CD8-positive, alpha-beta memory T cell (primary cell): ENCODE data around the gene FZD10. TPM values are rescaled to one million over a fixed set of nuclear protein-coding genes. Genes with fewer than 3 reads are reported as not detected.

Source experiments
- CTCF ChIA-PET: fragments of 350-600 bp; sonication (Branson Sonifier 250); formaldehyde crosslinking; loops from one replicate; lab custom pipeline; 2021; ENCODE audit warnings: antibody characterized with exemption; lab: Charles Lee
- POLR2A ChIA-PET: fragments of 350-600 bp; sonication (Branson Sonifier 250); formaldehyde crosslinking; loops from one replicate; lab custom pipeline; 2021; ENCODE audit warnings: antibody characterized with exemption; lab: Charles Lee
- DNase-seq, 5 donors: peaks; one replicate each; pipeline versions ENCODE4 v3.0.0 to v3.0.0-alpha.2; 2020 to 2022; ENCODE audit warnings: mixed read lengths in 1 of 5
- H3K27ac ChIP-seq: one replicate; pipeline ENCODE4 v1.7.0; 2013; ENCODE audit warnings: low read depth, mild to moderate bottlenecking, low read length, moderate library complexity
- H3K27me3 ChIP-seq: 2 replicates; pipeline ENCODE4 v1.7.0; 2013; ENCODE audit warnings: low read length, mild to moderate bottlenecking; ENCODE audit not compliant: insufficient read depth, poor library complexity, severe bottlenecking
- H3K36me3 ChIP-seq: 2 replicates; pipeline ENCODE4 v1.7.0; 2013; ENCODE audit warnings: mild to moderate bottlenecking, low read length, moderate library complexity; ENCODE audit not compliant: insufficient read depth
- H3K4me1 ChIP-seq: 2 replicates; pipeline ENCODE4 v1.7.0; 2013; ENCODE audit warnings: mild to moderate bottlenecking, low read length, moderate library complexity; ENCODE audit not compliant: insufficient read depth
- H3K4me3 ChIP-seq: 2 replicates; pipeline ENCODE4 v1.7.0; 2013; ENCODE audit warnings: mild to moderate bottlenecking, low read length
- H3K9me3 ChIP-seq: 2 replicates; pipeline ENCODE4 v1.7.0; 2013; ENCODE audit warnings: mild to moderate bottlenecking, low read length
- H3K27ac Mint-ChIP-seq, 8 donors: one replicate each; pipeline ENCODE4 v1.8.0; 2020 to 2021; ENCODE audit warnings: mixed read lengths in 8 of 8, mild to moderate bottlenecking in 6 of 8, inconsistent platforms in 3 of 8, moderate library complexity in 3 of 8
- H3K27me3 Mint-ChIP-seq, 2 donors: one replicate each; pipeline ENCODE4 v1.8.0; 2020 to 2021; ENCODE audit warnings: mixed read lengths in 2 of 2, mild to moderate bottlenecking in 1 of 2, moderate library complexity in 1 of 2
- H3K36me3 Mint-ChIP-seq, 3 donors: one replicate each; pipeline ENCODE4 v1.8.0; 2020 to 2021; ENCODE audit warnings: mixed read lengths in 3 of 3, inconsistent platforms in 1 of 3, mild to moderate bottlenecking in 1 of 3
- H3K4me1 Mint-ChIP-seq, 3 donors: one replicate each; pipeline ENCODE4 v1.8.0; 2020 to 2021; ENCODE audit warnings: mixed read lengths in 3 of 3, inconsistent platforms in 1 of 3, mild to moderate bottlenecking in 1 of 3
- H3K4me3 Mint-ChIP-seq, 7 donors: one replicate each; pipeline ENCODE4 v1.8.0; 2020 to 2021; ENCODE audit warnings: mixed read lengths in 7 of 7, mild to moderate bottlenecking in 6 of 7, moderate library complexity in 4 of 7, inconsistent platforms in 2 of 7
- H3K9me3 Mint-ChIP-seq, 5 donors: one replicate each; pipeline ENCODE4 v1.8.0; 2020 to 2022; ENCODE audit warnings: mixed read lengths in 5 of 5, mild to moderate bottlenecking in 3 of 5, moderate library complexity in 2 of 5, inconsistent platforms in 1 of 5
- polyA plus RNA-seq: library from polyadenylated mRNA; unstranded; fragments of 300-500 nt; fragmentation: Illumina TruSeq; gene quantifications from one replicate; pipeline ENCODE4 v1.2.3, GENCODE V29; 2021
- total RNA-seq, 2 experiments: library from RNA; stranded (reverse); gene quantifications; one replicate each; pipeline ENCODE4 v1.2.3, GENCODE V29; 2021

FZD10 gene
- total and polyA plus RNA-seq, 3 experiments from 2014 or later: not detected

GRCh38 chr12:130153803-130154202, 8.5 kb upstream of the FZD10 start:
- no peaks in the 10 kb centered on the region for H3K36me3 Mint-ChIP-seq
- DNase-seq: no peak
- POLR2A ChIA-PET: no interaction called here
- H3K4me3 Mint-ChIP-seq: no peak overlapping the region
- Histone ChIP-seq H3K4me3 (no peak overlapping the region), H3K27me3 (no peaks in the 10 kb centered on the region), H3K27ac (no peak overlapping the region), H3K4me1 (no peaks in the 10 kb centered on the region), H3K36me3 (no peaks in the 10 kb centered on the region), H3K9me3 (no peaks in the 10 kb centered on the region)
- CTCF ChIA-PET: no interaction called here
- H3K27me3 Mint-ChIP-seq: peaks cover 5 to 23% of the 10 kb centered on the region in 2 donors
- H3K9me3 Mint-ChIP-seq: peaks cover 0 to 7% (median 3%) of the 10 kb centered on the region in 5 donors
- H3K4me1 Mint-ChIP-seq: no peaks in the 10 kb centered on the region
- no peak overlapping the region for H3K27ac Mint-ChIP-seq

GRCh38 chr12:130154276-130155070, 7.8 kb upstream of the FZD10 start:
- Mint-ChIP-seq H3K4me3 (no peak overlapping the region), H3K36me3 (no peaks in the 10 kb centered on the region), H3K27ac (no peak overlapping the region), H3K4me1 (no peaks in the 10 kb centered on the region), H3K27me3 (peaks cover 5 to 23% of the 10 kb centered on the region in 2 donors), H3K9me3 (peaks cover 0 to 7% (median 3%) of the 10 kb centered on the region in 5 donors)
- Histone ChIP-seq H3K4me1 (no peaks in the 10 kb centered on the region), H3K27me3 (no peaks in the 10 kb centered on the region), H3K9me3 (no peaks in the 10 kb centered on the region), H3K36me3 (no peaks in the 10 kb centered on the region), H3K27ac (no peak overlapping the region), H3K4me3 (no peak overlapping the region)
- no peak for DNase-seq
- ChIA-PET CTCF (no interaction called here), POLR2A (no interaction called here)

GRCh38 chr12:130155416-130156073, 6.7 kb upstream of the FZD10 start:
- no peaks in the 10 kb centered on the region for H3K4me1 ChIP-seq
- no peak overlapping the region for H3K27ac ChIP-seq
- no peaks in the 10 kb centered on the region for H3K36me3 ChIP-seq
- peaks cover 6% of the 10 kb centered on the region for H3K27me3 ChIP-seq
- H3K9me3 ChIP-seq: no peaks in the 10 kb centered on the region
- no peak overlapping the region for H3K4me3 Mint-ChIP-seq
- H3K27me3 Mint-ChIP-seq: peaks cover 5 to 23% of the 10 kb centered on the region in 2 donors
- H3K4me1 Mint-ChIP-seq: no peaks in the 10 kb centered on the region
- H3K27ac Mint-ChIP-seq: no peak overlapping the region
- no peak for DNase-seq
- H3K36me3 Mint-ChIP-seq: no peaks in the 10 kb centered on the region
- ChIA-PET POLR2A (no interaction called here), CTCF (interaction anchor here (1.0 kb wide), 1 partner anchor 9 kb away, joined by 3 read pairs; no protein-coding TSS in a partner anchor)
- H3K4me3 ChIP-seq: no peak overlapping the region
- peaks cover 0 to 7% (median 3%) of the 10 kb centered on the region in 5 donors for H3K9me3 Mint-ChIP-seq

GRCh38 chr12:130156652-130157275, 5.5 kb upstream of the FZD10 start:
- Mint-ChIP-seq H3K9me3 (peaks cover 0 to 6% (median 3%) of the 10 kb centered on the region in 5 donors), H3K27me3 (peaks cover 5 to 23% of the 10 kb centered on the region in 2 donors), H3K36me3 (no peaks in the 10 kb centered on the region), H3K4me3 (no peak overlapping the region), H3K27ac (no peak overlapping the region), H3K4me1 (no peaks in the 10 kb centered on the region)
- H3K27me3 ChIP-seq: peaks cover 6% of the 10 kb centered on the region
- H3K9me3 ChIP-seq: no peaks in the 10 kb centered on the region
- no peaks in the 10 kb centered on the region for H3K4me1 ChIP-seq
- CTCF ChIA-PET: no interaction called here
- DNase-seq: no peak
- no peaks in the 10 kb centered on the region for H3K36me3 ChIP-seq
- no peak overlapping the region for H3K4me3 ChIP-seq
- H3K27ac ChIP-seq: no peak overlapping the region
- POLR2A ChIA-PET: no interaction called here

GRCh38 chr12:130157998-130158753, 4.1 kb upstream of the FZD10 start:
- Mint-ChIP-seq H3K9me3 (peaks cover 0 to 7% (median 6%) of the 10 kb centered on the region in 5 donors), H3K36me3 (no peaks in the 10 kb centered on the region), H3K27me3 (peaks cover 5 to 26% of the 10 kb centered on the region in 2 donors), H3K27ac (no peak overlapping the region), H3K4me1 (peaks cover 0 to 2% (median 0%) of the 10 kb centered on the region in 3 donors), H3K4me3 (no peak overlapping the region)
- no peaks in the 10 kb centered on the region for H3K4me1 ChIP-seq
- H3K27me3 ChIP-seq: peaks cover 6% of the 10 kb centered on the region
- CTCF ChIA-PET: no interaction called here
- no peak overlapping the region for H3K27ac ChIP-seq
- no peak overlapping the region for H3K4me3 ChIP-seq
- POLR2A ChIA-PET: no interaction called here
- H3K36me3 ChIP-seq: no peaks in the 10 kb centered on the region
- no peak for DNase-seq
- H3K9me3 ChIP-seq: no peaks in the 10 kb centered on the region

GRCh38 chr12:130158754-130159059, 3.6 kb upstream of the FZD10 start:
- Mint-ChIP-seq H3K27me3 (peaks cover 8 to 31% of the 10 kb centered on the region in 2 donors), H3K27ac (no peak overlapping the region), H3K4me1 (peaks cover 0 to 3% (median 0%) of the 10 kb centered on the region in 3 donors), H3K36me3 (no peaks in the 10 kb centered on the region), H3K4me3 (no peak overlapping the region), H3K9me3 (peaks cover 0 to 9% (median 8%) of the 10 kb centered on the region in 5 donors)
- Histone ChIP-seq H3K36me3 (no peaks in the 10 kb centered on the region), H3K27ac (no peak overlapping the region), H3K9me3 (no peaks in the 10 kb centered on the region), H3K4me1 (no peaks in the 10 kb centered on the region), H3K4me3 (no peak overlapping the region), H3K27me3 (peaks cover 6% of the 10 kb centered on the region)
- no peak for DNase-seq
- ChIA-PET POLR2A (no interaction called here), CTCF (no interaction called here)

- peaks cover 0 to 3% (median 0%) of the 10 kb centered on the region in 3 donors for H3K4me1 Mint-ChIP-seq
- Histone ChIP-seq H3K36me3 (no peaks in the 10 kb centered on the region), H3K4me1 (no peaks in the 10 kb centered on the region), H3K27ac (no peak overlapping the region), H3K27me3 (peaks cover 6% of the 10 kb centered on the region), H3K4me3 (no peak overlapping the region), H3K9me3 (no peaks in the 10 kb centered on the region)
- no peaks in the 10 kb centered on the region for H3K36me3 Mint-ChIP-seq
- ChIA-PET POLR2A (no interaction called here), CTCF (no interaction called here)
- no peak overlapping the region for H3K27ac Mint-ChIP-seq
- DNase-seq: no peak
- no peak overlapping the region for H3K4me3 Mint-ChIP-seq
- peaks cover 19 to 36% of the 10 kb centered on the region in 2 donors for H3K27me3 Mint-ChIP-seq
- H3K9me3 Mint-ChIP-seq: peaks cover 0 to 6% (median 3%) of the 10 kb centered on the region in 5 donors
Observed at GRCh38 chr12:130160306-130160705, 2.0 kb upstream of the FZD10 start.
